Activated T-cell treated with anti-CD3 and anti-CD28 coated beads, Interleukin-2, amount 50 U/mL, for 1 hour (primary cell): ENCODE data around the gene BCAR1.

ENCODE experiments used
- DNase-seq: peaks from one replicate; pipeline ENCODE4 v3.0.0-alpha.2; 2020

BCAR1 gene

GRCh38 chr16:75198135-75198600, 53.3 kb downstream of the BCAR1 start:
- no peak for DNase-seq

- no peak for DNase-seq
These were observed 53.8 kb downstream of the BCAR1 start for GRCh38 chr16:75197522-75198134.

GRCh38 chr16:75196836-75197235, 54.6 kb downstream of the BCAR1 start:
- no peak for DNase-seq

GRCh38 chr16:75195811-75196790, 55.3 kb downstream of the BCAR1 start:
- DNase-seq = no peak

- no peak for DNase-seq
These were observed 57.5 kb downstream of the BCAR1 start for GRCh38 chr16:75193730-75194444.

- DNase-seq = no peak
These were observed 58.2 kb downstream of the BCAR1 start for GRCh38 chr16:75193265-75193650.

GRCh38 chr16:75192606-75193264, 58.7 kb downstream of the BCAR1 start:
- DNase-seq = no peak

- no peak for DNase-seq
These were observed 61.7 kb downstream of the BCAR1 start for GRCh38 chr16:75189638-75190245.

GRCh38 chr16:75188832-75189477, 62.5 kb downstream of the BCAR1 start:
- DNase-seq = no peak

GRCh38 chr16:75181630-75182029, 69.8 kb downstream of the BCAR1 start:
- no peak for DNase-seq

- DNase-seq = no peak
These were observed 72.2 kb downstream of the BCAR1 start for GRCh38 chr16:75179208-75179607.
